Amniotic epithelial cell (primary cell): Measurements from ENCODE around the gene MAP10.

Source experiments
- DNase-seq: peaks from one replicate; pipeline ENCODE4 v3.0.0-alpha.2; 2010; ENCODE audit warnings: low read depth

MAP10 gene

DNA sequence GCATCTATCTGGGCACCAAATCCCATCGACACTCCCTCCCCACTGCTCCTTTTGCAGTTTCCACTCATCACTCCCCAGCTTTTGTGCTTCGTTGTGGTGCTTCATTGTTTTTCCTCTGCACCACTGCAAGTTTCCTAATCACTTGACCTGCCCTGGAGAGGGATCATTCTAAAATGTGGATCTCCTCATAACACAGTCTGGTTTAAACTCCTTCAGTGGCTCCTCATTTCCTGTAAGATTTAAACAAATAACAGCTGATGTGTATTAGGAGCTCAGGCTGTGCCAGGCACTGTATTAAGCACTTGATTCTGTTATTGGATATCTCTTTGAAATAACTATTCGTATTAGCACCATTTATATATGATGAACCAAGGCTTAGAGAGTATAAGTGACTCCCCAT is 51.3 kb downstream of the MAP10 start:
- no peak for DNase-seq
